Panc1 (cell line): ENCODE data around the gene ITGAL. TPM values are rescaled to one million over a fixed set of nuclear protein-coding genes. Genes with fewer than 3 reads are reported as not detected.

Source experiments
- ATAC-seq: fragments of 200-7000 bp; cut with Tn5 transposase; 2 replicates; pipeline ENCODE4 v1.9.1; 2020; ENCODE audit warnings: mild to moderate bottlenecking, moderate library complexity
- BruUV-seq: library from RNA; stranded (reverse); fragments of 400-500 nt; replicated peaks from 2 replicates; lab custom pipeline; 2021; lab: Mats Ljungman, UMichigan
- CTCF ChIA-PET: fragments of 300-600 bp; sonication (Branson Sonifier 250); formaldehyde crosslinking; loops from one replicate; lab custom pipeline; 2022; ENCODE audit warnings: antibody characterized with exemption; lab: Charles Lee
- POLR2A ChIA-PET: fragments of 300-600 bp; sonication (Branson Sonifier 250); formaldehyde crosslinking; loops from one replicate; lab custom pipeline; 2022; ENCODE audit warnings: antibody characterized with exemption; lab: Charles Lee
- DNase-seq: peaks from one replicate; pipeline ENCODE4 v3.0.0-alpha.2; 2010; ENCODE audit warnings: low read depth, low spot score
- H3K27ac ChIP-seq: 2 replicates; pipeline ENCODE4 v1.5.1; 2011; ENCODE audit warnings: mild to moderate bottlenecking, low read length, inconsistent platforms
- H3K27me3 ChIP-seq: fragments of 200-500 bp; sonication (Bioruptor generic); 2 replicates; pipeline ENCODE4 v1.6.0; 2014; ENCODE audit warnings: low read length, inconsistent platforms; ENCODE audit not compliant: control insufficient read depth, insufficient read depth
- H3K36me3 ChIP-seq: fragments of 200-500 bp; sonication (Bioruptor generic); 2 replicates; pipeline ENCODE4 v1.5.1; 2014; ENCODE audit warnings: inconsistent platforms, mild to moderate bottlenecking, low read length, moderate library complexity; ENCODE audit not compliant: control insufficient read depth, insufficient read depth
- H3K4me1 ChIP-seq: 2 replicates; pipeline ENCODE4 v1.5.1; 2011; ENCODE audit warnings: inconsistent platforms, mild to moderate bottlenecking, low read length, moderate library complexity; ENCODE audit not compliant: control insufficient read depth, insufficient read depth
- H3K4me3 ChIP-seq, 2 experiments: 2 replicates each; pipeline ENCODE4 v1.5.1; 2011 to 2012; ENCODE audit warnings: low read depth in 2 of 2, low read length in 2 of 2, mild to moderate bottlenecking in 2 of 2, inconsistent platforms in 1 of 2, moderate library complexity in 1 of 2
- H3K9me3 ChIP-seq: fragments of 200-500 bp; sonication (Bioruptor generic); 2 replicates; pipeline ENCODE4 v1.5.1; 2014; ENCODE audit warnings: low read depth, mild to moderate bottlenecking, inconsistent platforms, low read length, moderate library complexity; ENCODE audit not compliant: control insufficient read depth, insufficient read depth
- CTCF ChIP-seq: fragments of 450-650 bp; IDR thresholded peaks from 2 replicates; pipeline ENCODE4 v1.5.1; 2017; ENCODE audit warnings: mild to moderate bottlenecking
- POLR2AphosphoS5 ChIP-seq: IDR thresholded peaks from 2 replicates; pipeline ENCODE4 v1.6.1; 2012; ENCODE audit warnings: mild to moderate bottlenecking, low read depth, low read length, moderate library complexity
- REST ChIP-seq, 2 experiments: IDR thresholded peaks; 2 replicates each; pipeline ENCODE4 v1.6.1; 2011 to 2012; ENCODE audit warnings: low read depth in 2 of 2, control low read depth in 1 of 2, low read length in 1 of 2, mild to moderate bottlenecking in 1 of 2, moderate library complexity in 1 of 2; ENCODE audit not compliant: insufficient read depth in 1 of 2
- SIN3A ChIP-seq: IDR thresholded peaks from 2 replicates; pipeline ENCODE4 v1.6.1; 2012; ENCODE audit warnings: low read depth, mild to moderate bottlenecking, low read length, moderate library complexity, borderline replicate concordance; ENCODE audit not compliant: insufficient read depth
- TCF7L2 ChIP-seq: IDR thresholded peaks from 2 replicates; pipeline ENCODE4 v1.6.1; 2011; ENCODE audit warnings: mild to moderate bottlenecking, low read depth, low read length, inconsistent platforms
- in situ Hi-C: cut with HindIII; loops from 2 replicates; pipeline ENCODE4 v1.10.0; 2016; ENCODE audit warnings: low sequenced_read_pairs, low pct_unique_long_range_greater_than_20kb
- intact Hi-C: fragments of 100-400 bp; cut with micrococcal nuclease; formaldehyde crosslinking; loops from one replicate; pipeline ENCODE4 v1.10.0; 2022; ENCODE audit not compliant: unreplicated experiment
- total RNA-seq: library from RNA; stranded (reverse); gene quantifications from one replicate; pipeline ENCODE4 v1.2.1, GENCODE V29; 2021; ENCODE audit not compliant: unreplicated experiment

ITGAL gene
- total RNA-seq, 1 experiment from 2014 or later, result 0.54 TPM

GRCh38 chr16:30528799-30529457 is 56.4 kb downstream of the ITGAL start:
- Histone ChIP-seq H3K27ac (no peak overlapping the region; the same call in 1 of the 2 replicates), H3K9me3 (no peaks in the 10 kb centered on the region), H3K4me3 (no peak overlapping the region), H3K27me3 (no peaks in the 10 kb centered on the region), H3K36me3 (no peaks in the 10 kb centered on the region), H3K4me1 (peaks cover 19% of the 10 kb centered on the region)
- ChIA-PET POLR2A (no interaction called here), CTCF (no interaction called here)
- DNase-seq (no peak), ATAC-seq (no peak)
- TF ChIP-seq TCF7L2 (no peak), REST (IDR thresholded peaks at IDR 0.05; ENCODE audit: insufficient read depth in 1 of 2, low read depth in 2 of 2, low read length in 1 of 2) (no peak), POLR2AphosphoS5 (no peak), CTCF (no peak), SIN3A (no peak)
- in situ Hi-C loops (no loop called here), intact Hi-C loops (loop anchor here (10.0 kb wide), 1 partner anchor 84 kb away; the partner anchor contains the start of gene SEPHS2)
- no TSS peak for BruUV-seq

GRCh38 chr16:30530163-30531037 is 57.9 kb downstream of the ITGAL start:
- H3K27ac ChIP-seq, result no peak overlapping the region; the same call in 1 of the 2 replicates
- in situ Hi-C loops (no loop called here), intact Hi-C loops (no loop called here)
- ATAC-seq (no peak), DNase-seq (no peak)
- H3K4me3 ChIP-seq, result no peak overlapping the region
- no peaks in the 10 kb centered on the region for H3K27me3 ChIP-seq
- TSS peak; percentile 44 for BruUV-seq
- H3K9me3 ChIP-seq, result no peaks in the 10 kb centered on the region
- peaks cover 17% of the 10 kb centered on the region for H3K4me1 ChIP-seq
- TF ChIP-seq TCF7L2 (no peak), CTCF (no peak), REST (IDR thresholded peaks at IDR 0.05; ENCODE audit: insufficient read depth in 1 of 2, low read depth in 2 of 2, low read length in 1 of 2) (no peak), POLR2AphosphoS5 (no peak), SIN3A (no peak)
- no peaks in the 10 kb centered on the region for H3K36me3 ChIP-seq
- POLR2A ChIA-PET, result interaction anchor here (0.8 kb wide), 1 partner anchor 98 kb away, joined by 11 read pairs; no protein-coding TSS in a partner anchor
- CTCF ChIA-PET, result no interaction called here
